Measurements from ENCODE around the gene DDX53.

The DDX53 gene

GRCh38 chrX:23052324-23052723 lies 52.6 kb downstream of the DDX53 start:
- no peak for DNase-seq (ENCODE audit: low read depth)

All from iris pigment epithelial cell (primary cell).